ENCODE data around the gene PIR.

The PIR gene

GRCh38 chrX:15493118-15493962 lies at the start of gene PIR:
TSS of gene PIR (minus strand) at chrX:15493333. CDS start at chrX:15491257, 2,076 bp downstream.
- DNase-seq: peak; percentile 81
- in situ Hi-C loops (cut with HindIII; ENCODE audit: low pct_ligation_motif_present, low pct_unique_long_range_greater_than_20kb, low sequenced_read_pairs): no loop called here

- DNase-seq: no peak
- in situ Hi-C loops (cut with HindIII; ENCODE audit: low pct_ligation_motif_present, low pct_unique_long_range_greater_than_20kb, low sequenced_read_pairs): no loop called here
Measured at GRCh38 chrX:15530318-15530717, 37.2 kb upstream of the PIR start.

DNA sequence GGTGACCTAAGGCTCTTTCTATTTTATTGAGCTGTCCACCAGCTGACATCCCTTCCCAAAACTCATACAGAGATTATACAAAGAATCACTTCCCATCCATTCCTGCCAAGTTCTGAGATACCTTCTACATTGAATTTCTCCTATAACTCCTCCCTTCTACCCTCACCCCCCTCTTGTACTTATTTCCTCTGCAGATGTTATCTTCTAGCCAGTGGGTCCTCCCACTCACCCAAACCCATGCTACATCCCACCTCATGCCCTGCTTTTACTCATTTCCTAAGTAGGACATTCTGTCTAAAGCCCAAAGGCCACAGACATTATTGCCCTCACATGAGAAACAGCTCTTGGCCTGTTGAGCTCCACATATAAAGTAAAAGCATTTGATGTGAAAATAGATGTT lies 36.0 kb upstream of the PIR start:
- in situ Hi-C loops (cut with HindIII; ENCODE audit: low pct_ligation_motif_present, low pct_unique_long_range_greater_than_20kb, low sequenced_read_pairs): no loop called here

DNA sequence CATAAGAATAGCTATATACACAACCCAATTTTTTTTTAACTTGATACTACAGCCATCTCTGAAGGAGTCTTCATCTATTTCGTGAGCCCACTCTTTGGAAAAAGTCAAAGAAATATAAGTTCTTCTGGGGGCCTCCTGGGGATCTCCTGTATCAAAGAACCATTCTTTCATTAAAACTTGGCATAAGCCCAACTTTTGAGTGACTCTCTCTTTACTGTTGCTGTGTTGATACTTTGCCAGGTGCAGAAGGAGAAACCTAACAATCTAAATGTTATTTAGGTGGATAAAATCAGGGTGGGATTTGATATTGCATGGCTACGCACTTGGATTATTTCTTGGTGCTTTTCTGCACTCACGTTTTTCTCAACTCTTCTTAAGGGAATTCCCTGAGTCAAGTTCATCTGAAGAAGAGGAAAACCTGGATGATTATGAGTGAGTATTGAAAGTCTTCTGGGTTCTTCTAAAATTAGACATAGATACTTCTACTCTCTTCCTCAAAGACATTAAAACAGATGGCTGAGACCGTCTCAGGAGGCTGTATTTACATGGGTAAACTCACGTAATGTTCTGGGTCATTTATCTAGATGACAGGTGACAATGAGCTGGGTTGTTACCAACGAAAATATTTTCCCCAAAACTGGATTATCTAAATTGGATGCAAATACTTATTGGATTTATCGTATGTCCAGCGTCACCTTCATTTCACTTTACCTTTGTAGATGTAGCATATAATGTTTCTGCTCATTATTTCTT lies 32.7 kb upstream of the PIR start:
- in situ Hi-C loops (cut with HindIII; ENCODE audit: low pct_ligation_motif_present, low pct_unique_long_range_greater_than_20kb, low sequenced_read_pairs): no loop called here
- DNase-seq: no peak

More for the DNA sequence above, 36.0 kb upstream of the PIR start:
- no peak for DNase-seq

DNA sequence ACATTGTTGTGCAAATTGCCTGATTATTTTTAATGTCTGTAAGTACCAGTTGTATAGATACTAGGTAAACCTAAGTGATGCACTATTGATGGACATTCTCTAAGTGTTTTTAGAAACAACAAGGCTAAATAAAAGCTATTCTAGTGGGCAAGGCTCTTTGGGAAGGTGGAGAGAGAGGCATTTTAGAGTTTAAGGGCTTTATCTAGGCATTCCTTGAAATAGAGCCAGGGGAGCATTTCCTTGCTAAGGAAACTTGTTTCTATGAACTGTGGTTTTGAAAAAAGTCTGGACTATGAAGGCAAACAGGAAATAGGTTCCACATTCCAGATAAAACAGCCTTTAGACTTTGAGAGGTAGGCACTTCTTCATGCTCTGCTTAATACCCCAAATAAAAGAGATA lies 31.3 kb upstream of the PIR start:
- peak; percentile 17 for DNase-seq
- in situ Hi-C loops (cut with HindIII; ENCODE audit: low pct_ligation_motif_present, low pct_unique_long_range_greater_than_20kb, low sequenced_read_pairs): no loop called here

DNA sequence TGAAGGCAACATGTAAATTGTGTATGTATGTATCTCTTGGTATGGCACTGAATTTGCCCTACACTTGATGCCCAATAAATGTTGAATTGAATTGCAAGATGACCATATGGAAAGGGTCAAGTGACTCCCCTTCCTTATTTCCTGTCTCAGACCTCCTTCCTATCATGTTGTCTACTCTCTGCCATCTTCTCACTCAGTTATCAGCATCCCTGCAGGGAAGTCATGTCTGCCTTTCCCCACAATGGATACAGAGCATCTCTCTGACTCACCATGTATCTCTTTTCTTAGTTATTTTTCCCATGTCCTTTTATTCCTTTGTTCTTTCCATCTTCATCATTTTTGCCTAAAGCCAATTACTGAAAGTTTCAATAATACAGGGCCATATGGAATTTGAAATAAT lies 30.0 kb upstream of the PIR start:
- DNase-seq: no peak
- in situ Hi-C loops (cut with HindIII; ENCODE audit: low pct_ligation_motif_present, low pct_unique_long_range_greater_than_20kb, low sequenced_read_pairs): no loop called here

- DNase-seq: no peak
- in situ Hi-C loops (cut with HindIII; ENCODE audit: low pct_ligation_motif_present, low pct_unique_long_range_greater_than_20kb, low sequenced_read_pairs): no loop called here
Measured at GRCh38 chrX:15522464-15522863, 29.3 kb upstream of the PIR start.

DNA sequence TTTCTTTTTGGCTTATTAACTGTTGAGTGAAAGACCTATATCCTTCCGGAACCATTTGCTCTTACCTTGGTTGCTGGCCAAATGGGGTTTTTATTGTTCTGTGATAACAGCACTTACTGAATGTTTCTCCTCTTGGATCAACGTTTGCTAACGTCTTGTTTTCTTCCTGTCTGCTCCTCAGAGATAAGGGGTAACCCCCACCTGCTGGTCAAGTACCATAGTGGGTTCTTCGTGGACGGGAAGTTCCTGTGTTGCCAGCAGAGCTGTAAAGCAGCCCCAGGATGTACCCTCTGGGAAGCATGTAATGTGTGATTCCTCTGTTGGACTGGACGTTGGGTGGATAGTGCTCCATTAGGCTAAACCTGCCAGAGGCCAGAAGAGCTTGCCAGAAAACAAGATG lies 22.8 kb upstream of the PIR start:
- in situ Hi-C loops (cut with HindIII; ENCODE audit: low pct_ligation_motif_present, low pct_unique_long_range_greater_than_20kb, low sequenced_read_pairs): no loop called here
- DNase-seq: no peak

- in situ Hi-C loops (cut with HindIII; ENCODE audit: low pct_ligation_motif_present, low pct_unique_long_range_greater_than_20kb, low sequenced_read_pairs): no loop called here
- DNase-seq: no peak
Measured at GRCh38 chrX:15514279-15514678, 21.1 kb upstream of the PIR start.

- in situ Hi-C loops (cut with HindIII; ENCODE audit: low pct_ligation_motif_present, low pct_unique_long_range_greater_than_20kb, low sequenced_read_pairs): no loop called here
- DNase-seq: no peak
Measured at GRCh38 chrX:15512401-15512965, 19.4 kb upstream of the PIR start.

- DNase-seq: no peak
- in situ Hi-C loops (cut with HindIII; ENCODE audit: low pct_ligation_motif_present, low pct_unique_long_range_greater_than_20kb, low sequenced_read_pairs): no loop called here
Measured at GRCh38 chrX:15511563-15511962, 18.4 kb upstream of the PIR start.

GRCh38 chrX:15509845-15510244 lies 16.7 kb upstream of the PIR start:
- in situ Hi-C loops (cut with HindIII; ENCODE audit: low pct_ligation_motif_present, low pct_unique_long_range_greater_than_20kb, low sequenced_read_pairs): no loop called here
- DNase-seq: no peak

DNA sequence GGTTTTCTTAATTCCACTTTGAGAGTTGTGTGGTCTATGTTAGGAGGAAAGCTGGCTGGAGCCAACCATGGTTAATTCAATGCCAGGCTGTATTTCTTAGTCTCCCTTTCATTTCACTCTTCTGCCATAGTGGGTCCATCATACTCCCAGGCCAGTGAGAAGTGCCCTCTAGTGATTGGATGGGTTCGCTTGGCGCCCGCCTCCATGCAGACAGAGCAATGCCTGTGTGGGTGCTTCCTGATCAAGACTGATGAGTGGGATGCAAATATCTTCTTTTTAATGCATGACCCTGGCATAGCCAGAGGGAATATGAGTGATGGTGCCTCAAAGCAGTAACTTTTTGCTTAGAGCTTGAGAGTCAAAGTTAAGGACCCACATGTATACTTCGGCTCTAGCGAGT lies 13.9 kb upstream of the PIR start:
- no peak for DNase-seq
- in situ Hi-C loops (cut with HindIII; ENCODE audit: low pct_ligation_motif_present, low pct_unique_long_range_greater_than_20kb, low sequenced_read_pairs): no loop called here

GRCh38 chrX:15505101-15505500 lies 12.0 kb upstream of the PIR start:
- in situ Hi-C loops (cut with HindIII; ENCODE audit: low pct_ligation_motif_present, low pct_unique_long_range_greater_than_20kb, low sequenced_read_pairs): no loop called here
- DNase-seq: no peak

- no peak for DNase-seq
- in situ Hi-C loops (cut with HindIII; ENCODE audit: low pct_ligation_motif_present, low pct_unique_long_range_greater_than_20kb, low sequenced_read_pairs): no loop called here
Measured at GRCh38 chrX:15504661-15505060, 11.5 kb upstream of the PIR start.

DNA sequence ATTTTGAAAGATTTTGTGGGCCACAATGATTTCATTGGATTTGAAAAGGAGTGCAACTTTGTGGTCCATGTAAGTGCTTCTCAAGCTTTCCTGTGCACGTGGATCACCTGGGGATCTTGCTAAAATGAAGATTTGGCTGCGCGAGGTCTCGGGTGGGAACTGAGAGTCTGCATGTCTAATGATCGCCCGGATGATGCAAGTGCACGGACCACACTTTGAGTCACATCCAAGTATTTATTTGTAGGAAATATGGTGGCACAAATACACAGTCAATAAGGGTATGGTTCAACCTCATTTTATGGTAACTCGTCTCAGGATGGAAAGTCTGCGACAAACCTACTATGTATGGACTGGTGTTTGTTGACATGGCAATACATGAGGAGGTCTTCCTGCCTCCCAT lies 8.4 kb upstream of the PIR start:
- in situ Hi-C loops (cut with HindIII; ENCODE audit: low pct_ligation_motif_present, low pct_unique_long_range_greater_than_20kb, low sequenced_read_pairs): no loop called here
- DNase-seq: no peak

DNA sequence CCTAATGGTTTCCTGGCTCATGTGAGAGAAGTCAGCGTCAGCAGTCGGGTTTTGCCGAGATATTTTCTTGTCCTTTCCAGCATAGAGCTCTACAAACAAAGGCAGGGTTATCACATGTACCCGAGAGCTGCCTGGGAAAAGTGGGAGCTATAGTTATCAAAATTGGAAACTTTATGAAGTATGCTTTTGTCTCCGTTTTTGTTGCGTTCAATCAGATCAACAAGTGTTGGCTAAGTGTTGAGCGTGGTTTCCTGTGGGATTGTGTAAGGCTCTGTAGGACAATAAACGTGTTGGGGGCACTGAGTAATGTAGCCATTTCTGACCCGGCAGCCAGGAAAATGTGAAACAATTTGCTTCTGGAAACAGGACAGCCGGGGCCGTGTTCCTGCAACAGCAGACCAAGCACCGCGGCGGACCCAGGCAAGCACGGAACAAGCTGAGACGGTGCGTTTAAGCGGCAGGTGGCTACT lies 7.4 kb upstream of the PIR start, which contains the start of gene BMX:
Gene BMX, plus strand, starts transcription at position 311 of the 470 bp plus-strand sequence. CDS start 7,547 bp downstream, outside the sequence.
- DNase-seq: no peak
- in situ Hi-C loops (cut with HindIII; ENCODE audit: low pct_ligation_motif_present, low pct_unique_long_range_greater_than_20kb, low sequenced_read_pairs): no loop called here

DNA sequence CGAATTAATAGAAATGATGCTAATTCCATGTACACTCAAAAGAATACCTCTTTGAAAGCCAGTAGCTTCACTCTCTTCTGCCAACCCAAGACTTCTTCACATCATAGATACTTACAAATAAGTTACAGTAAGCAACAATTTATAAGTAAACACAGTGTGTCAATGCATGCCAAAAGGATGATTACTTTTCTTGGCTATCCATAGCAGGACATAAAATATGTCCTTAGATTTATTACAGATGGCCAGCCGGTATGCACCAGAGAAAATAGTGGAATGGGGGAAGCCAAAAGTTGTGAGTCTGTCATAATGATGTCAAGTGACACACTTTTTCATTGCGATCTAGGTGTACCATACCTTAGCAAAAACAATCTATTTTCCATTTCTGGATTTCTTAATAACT lies 6.8 kb upstream of the PIR start:
- no peak for DNase-seq
- in situ Hi-C loops (cut with HindIII; ENCODE audit: low pct_ligation_motif_present, low pct_unique_long_range_greater_than_20kb, low sequenced_read_pairs): no loop called here

GRCh38 chrX:15498741-15499140 lies 5.6 kb upstream of the PIR start:
- DNase-seq: no peak
- in situ Hi-C loops (cut with HindIII; ENCODE audit: low pct_ligation_motif_present, low pct_unique_long_range_greater_than_20kb, low sequenced_read_pairs): no loop called here
